K562 treated with DMSO at 1 percent for 24 hours (cell line): Measurements from ENCODE around the gene CYP4F11. TPM values are rescaled to one million over a fixed set of nuclear protein-coding genes. Genes with fewer than 3 reads are reported as not detected.

Experiments
- total RNA-seq: library from RNA; unstranded; fragments of 300-600 nt; gene quantifications from 2 replicates; pipeline ENCODE4 v1.2.3, GENCODE V29; 2022; ENCODE audit warnings: low read depth; ENCODE audit not compliant: insufficient read depth

The CYP4F11 gene
- total RNA-seq = not detected in 2 replicates

GRCh38 chr19:15934332-15935078 lies at the start of gene CYP4F11:
Gene CYP4F11, minus strand, starts transcription at chr19:15934529. Its CDS starts 121 bp downstream, at chr19:15934408.

GRCh38 chr19:15948223-15949058 lies 14.1 kb upstream of the CYP4F11 start, which contains the start of gene OR10H4:
Gene OR10H4, plus strand, starts transcription at chr19:15949008. Its CDS starts 0 bp downstream, at chr19:15949008.

GRCh38 chr19:15897738-15898276 lies 36.5 kb downstream of the CYP4F11 start, which contains the start of gene CYP4F2:
Gene CYP4F2, minus strand, starts transcription at chr19:15898074. Its CDS starts 463 bp downstream, at chr19:15897611.

Other genes with a start within 250 kb of the CYP4F11 start
- not detected in 2 replicates for gene OR10H2, start 206.5 kb downstream of the CYP4F11 start, total RNA-seq
- not detected in 2 replicates for gene OR10H3, start 196.5 kb downstream of the CYP4F11 start, total RNA-seq
- gene OR10H5, start 146.9 kb downstream of the CYP4F11 start, total RNA-seq = not detected in 2 replicates
- not detected in 2 replicates for gene OR10H1, start 118.9 kb downstream of the CYP4F11 start, total RNA-seq
- 0.31 and 1.6 TPM in 2 replicates for gene CYP4F2, start 36.5 kb downstream of the CYP4F11 start, total RNA-seq
- gene OR10H4, start 14.5 kb upstream of the CYP4F11 start, total RNA-seq = not detected in 2 replicates
- gene TPM4, start 142.0 kb upstream of the CYP4F11 start, total RNA-seq = 101 and 107 TPM in 2 replicates
- gene RAB8A, start 177.4 kb upstream of the CYP4F11 start, total RNA-seq = 30.6 and 33.1 TPM in 2 replicates
- gene HSH2D, start 209.2 kb upstream of the CYP4F11 start, total RNA-seq = 0.44 and 0.54 TPM in 2 replicates
- not detected in 2 replicates for gene CIB3, start 239.0 kb upstream of the CYP4F11 start, total RNA-seq